K562 (cell line): Measurements from ENCODE around the gene GADD45G. TPM values are rescaled to one million over a fixed set of nuclear protein-coding genes. Genes with fewer than 3 reads are reported as not detected.

ENCODE experiments used
- ATAC-seq: fragments of 200-7000 bp; cut with Tn5 transposase; 3 replicates; pipeline ENCODE4 v1.9.1; 2020; ENCODE audit warnings: moderate library complexity
- BruUV-seq: library from RNA; stranded (reverse); fragments of 400-500 nt; replicated peaks from 2 replicates; lab custom pipeline; 2021; lab: Mats Ljungman, UMichigan
- CTCF ChIA-PET: fragments of 300-600 bp; formaldehyde crosslinking; extraction: SDS; loops from one replicate; lab custom pipeline; 2021; ENCODE audit warnings: low intra/inter-chr PET ratio; lab: Yijun Ruan, JAX
- POLR2A ChIA-PET: fragments of 300-600, 350-650 bp; sonication (Branson Sonifier 250); formaldehyde crosslinking; extraction: SDS; loops from one replicate; lab custom pipeline; 2021; ENCODE audit warnings: antibody characterized with exemption, inconsistent platforms; lab: Yijun Ruan, JAX
- DNase-seq, 4 experiments: peaks; one replicate each; pipeline versions ENCODE4 v3.0.0 to v3.0.0-alpha.2; 2011 to 2018; ENCODE audit warnings: low spot score in 3 of 4, mixed read lengths in 3 of 4; ENCODE audit errors: extremely low read depth in 1 of 4
- FAIRE-seq: peaks from 2 replicates; lab custom pipeline; 2011; peaks lifted over from hg19 to GRCh38; lab: Jason Lieb, UNC
- H2AFZ ChIP-seq: 2 replicates; pipeline ENCODE4 v1.6.0; 2011; ENCODE audit warnings: low read depth, low read length, control low read depth, inconsistent platforms
- H3K27ac ChIP-seq: fragments of 200-600 bp; 3 replicates; pipeline ENCODE4 v1.8.0; 2011; ENCODE audit warnings: low read depth, mild to moderate bottlenecking, control low read depth, inconsistent platforms, low read length, moderate library complexity, mixed read lengths; ENCODE audit errors: extremely low read depth
- H3K27me3 ChIP-seq, 2 experiments: fragments of 300-600 bp in 1 of 2; 2 replicates in 1 of 2; 3 replicates in 1 of 2; pipeline versions ENCODE4 v1.6.0 to v1.8.0; 2011; ENCODE audit warnings: inconsistent platforms in 2 of 2, low read length in 2 of 2, mild to moderate bottlenecking in 1 of 2, mixed read lengths in 1 of 2, moderate library complexity in 1 of 2; ENCODE audit not compliant: control insufficient read depth in 2 of 2, insufficient read depth in 2 of 2
- H3K36me3 ChIP-seq: fragments of 300-600 bp; 3 replicates; pipeline ENCODE4 v1.8.0; 2011; ENCODE audit warnings: mild to moderate bottlenecking, low read length, inconsistent platforms; ENCODE audit not compliant: control insufficient read depth, insufficient read depth
- H3K4me1 ChIP-seq, 2 experiments: fragments of 200-600 bp in 1 of 2; replicated peaks in 1 of 2; 2 replicates in 1 of 2; 3 replicates in 1 of 2; pipeline versions ENCODE4 v1.5.1 to v1.8.0; 2011; ENCODE audit warnings: inconsistent platforms in 2 of 2, low read length in 2 of 2, mild to moderate bottlenecking in 1 of 2, mixed read lengths in 1 of 2, moderate library complexity in 1 of 2; ENCODE audit not compliant: control insufficient read depth in 2 of 2, insufficient read depth in 2 of 2
- H3K4me2 ChIP-seq: 2 replicates; pipeline ENCODE4 v1.6.1; 2011; ENCODE audit warnings: low read length, control low read depth, inconsistent platforms, mixed read lengths; ENCODE audit not compliant: insufficient read depth
- H3K4me3 ChIP-seq: fragments of 200-600 bp; sonication (generic), shearing (Covaris generic); 2 replicates; pipeline ENCODE4 v1.5.1; 2016; ENCODE audit warnings: control low read depth, inconsistent platforms
- H3K79me2 ChIP-seq: fragments of 200-600 bp; 3 replicates; pipeline ENCODE4 v1.8.0; 2011; ENCODE audit warnings: low read length, inconsistent platforms; ENCODE audit not compliant: control insufficient read depth, insufficient read depth
- H3K9ac ChIP-seq, 2 experiments: 2 replicates each; pipeline versions ENCODE4 v1.6.0 to v1.6.1; 2011; ENCODE audit warnings: low read depth in 2 of 2, low read length in 2 of 2, control low read depth in 1 of 2, inconsistent platforms in 1 of 2, mild to moderate bottlenecking in 1 of 2, mixed read lengths in 1 of 2; ENCODE audit not compliant: insufficient read depth in 1 of 2
- H3K9me1 ChIP-seq: one replicate; pipeline ENCODE4 v1.6.0; 2011; ENCODE audit warnings: inconsistent platforms, mild to moderate bottlenecking, low read length, moderate library complexity; ENCODE audit not compliant: control insufficient read depth, insufficient read depth
- H3K9me3 ChIP-seq: replicated peaks from 2 replicates; pipeline ENCODE4 v1.5.1; 2011; ENCODE audit warnings: low read depth, low read length, inconsistent platforms; ENCODE audit not compliant: control insufficient read depth, insufficient read depth
- H4K20me1 ChIP-seq: replicated peaks from 2 replicates; pipeline ENCODE4 v1.6.1; 2011; ENCODE audit warnings: low read length, inconsistent platforms, mixed read lengths; ENCODE audit not compliant: control insufficient read depth, insufficient read depth
- ATF6 ChIP-seq: sonication (generic); formaldehyde crosslinking; IDR thresholded peaks from 2 replicates; pipeline ENCODE4 v1.4.0; 2020; ENCODE audit warnings: mild to moderate bottlenecking, missing genetic modification reagents
- HOMEZ ChIP-seq: fragments of 250-450 bp; sonication (Bioruptor Pico); IDR thresholded peaks from 2 replicates; pipeline ENCODE4 v1.4.0; 2020; ENCODE audit warnings: mild to moderate bottlenecking, moderate library complexity
- WGBS: fragments of 100-300 bp; shearing (Covaris generic); methylation state at CpG from one replicate; pipeline ENCODE4 v1.1.6; 2016; ENCODE audit warnings: low coverage, mixed read lengths; ENCODE audit not compliant: insufficient coverage; ENCODE audit errors: missing lambda C conversion rate; 5-methylcytosine and 5-hydroxymethylcytosine counted together
- in situ Hi-C: fragments of 300-500 bp; cut with MboI; formaldehyde crosslinking; loops from 4 replicates; pipeline ENCODE4 v1.15.0; 2018; ENCODE audit warnings: inconsistent platforms, mixed read lengths
- intact Hi-C: fragments of 100-400 bp; cut with micrococcal nuclease; formaldehyde crosslinking; loops from 2 replicates; pipeline ENCODE4 v1.14.2; 2022
- polyA plus RNA-seq, 8 experiments: library from polyadenylated mRNA; depleted of rRNA in 4 of 8; stranded (reverse) in 5 of 8; unstranded in 3 of 8; fragments of >200 nt; fragmentation: Nextera tagmentation in 2 of 8; fragmentation: Illumina TruSeq in 1 of 8; extraction: Ambion mirVana in 2 of 8; extraction: Trizol in 1 of 8; gene quantifications; 2 replicates each; pipeline versions ENCODE4 v1.2.1 to v1.2.3, GENCODE V29; 2011 to 2014; ENCODE audit warnings: inconsistent platforms in 1 of 8, missing spikeins in 1 of 8
- total RNA-seq, 7 experiments: library from RNA; depleted of rRNA in 6 of 7; stranded (reverse); fragments of >200 nt in 6 of 7; fragmentation: Illumina TruSeq in 2 of 7; extraction: Trizol in 2 of 7; gene quantifications; 2 replicates each; pipeline versions ENCODE4 v1.2.1 to v1.2.3, GENCODE V29; 2011 to 2021; ENCODE audit warnings: low replicate concordance in 1 of 7

Gene GADD45G
- total and polyA plus RNA-seq, 9 of the 15 experiments (the other 6 are each of a cell fraction or from before 2014, with no cell fraction given) = 0.20 to 0.34 TPM; not detected in 7

- Histone ChIP-seq H3K27ac (no peak overlapping the region), H3K4me1 (no peaks in the 10 kb centered on the region), H4K20me1 (no peaks in the 10 kb centered on the region), H3K27me3 (peaks cover 0 to 10% of the 10 kb centered on the region in 2 experiments; a peak in 2 of 5 replicates), H3K9ac (no peak overlapping the region), H3K79me2 (no peaks in the 10 kb centered on the region), H2AFZ (no peak overlapping the region), H3K4me3 (no peak overlapping the region), H3K4me2 (no peak overlapping the region), H3K36me3 (no peaks in the 10 kb centered on the region), H3K9me1 (no peaks in the 10 kb centered on the region), H3K9me3 (no peaks in the 10 kb centered on the region)
- no peak for DNase-seq
- in situ Hi-C loops = loop anchor here (25.0 kb wide), 1 partner anchor 1299 kb away; no protein-coding TSS in a partner anchor
- ATAC-seq = no peak
- intact Hi-C loops = no loop called here
- CTCF ChIA-PET = interaction anchor here (0.7 kb wide), 1 partner anchor 24 kb away, joined by 3 read pairs; no protein-coding TSS in a partner anchor
- BruUV-seq = no TSS peak
- 0% methylated on average over 6 of the region's 6 CpGs for WGBS
- POLR2A ChIA-PET = no interaction called here
- FAIRE-seq = no peak
- TF ChIP-seq ATF6 (CRISPR knock-in tag) (no peak), HOMEZ (CRISPR knock-in tag) (no peak)
Measured at GRCh38 chr9:89588271-89588879, 16.4 kb upstream of the GADD45G start.
